GM19468 (cell line): Measurements from ENCODE around the gene PGLYRP1.

Experiments used
- ATAC-seq: cut with Tn5 transposase; IDR thresholded peaks from one replicate; pipeline ENCODE4 v1.9.1; 2021; ENCODE audit warnings: mild to moderate bottlenecking, moderate library complexity, moderate number of reproducible peaks; ENCODE audit not compliant: unreplicated experiment; ENCODE audit errors: extremely low read depth

Gene PGLYRP1

GRCh38 chr19:45972081-45972946 lies 50.5 kb downstream of the PGLYRP1 start:
- no peak for ATAC-seq

- no peak for ATAC-seq
These were observed 51.5 kb downstream of the PGLYRP1 start for GRCh38 chr19:45971260-45971902.

GRCh38 chr19:45969676-45970075 lies 53.2 kb downstream of the PGLYRP1 start:
- ATAC-seq, result no peak
